Measurements from ENCODE around the gene ARHGAP15.

ARHGAP15 gene

GRCh38 chr2:143313861-143314260 lies 184.6 kb downstream of the ARHGAP15 start:
- Histone ChIP-seq H2BK5ac (ENCODE audit: low read depth, low read length, poor library complexity) (no peak overlapping the region), H2BK12ac (ENCODE audit: low read length) (no peak overlapping the region), H3K79me1 (ENCODE audit: low read length) (no peaks in the 10 kb centered on the region), H4K8ac (ENCODE audit: low read depth, low read length) (no peak overlapping the region), H2BK120ac (ENCODE audit: insufficient read depth, low read length, poor library complexity) (no peak overlapping the region), H3K4me1 (ENCODE audit: control insufficient read depth in 1 of 2, insufficient read depth in 2 of 2, low read length in 2 of 2) (no peaks in the 10 kb centered on the region), H2AK5ac (ENCODE audit: low read length) (no peak overlapping the region), H3K23ac (ENCODE audit: low read length) (no peak overlapping the region), H3K14ac (ENCODE audit: low read length) (no peak overlapping the region), H3K36me3 (ENCODE audit: control insufficient read depth in 1 of 2, insufficient read depth in 2 of 2, low read length in 2 of 2) (no peaks in the 10 kb centered on the region), H3K9ac (ENCODE audit: low read length) (no peak overlapping the region), H3K18ac (ENCODE audit: low read length) (no peak overlapping the region), H4K91ac (ENCODE audit: low read depth, low read length) (no peak overlapping the region), H3K9me3 (ENCODE audit: insufficient read depth, low read depth, low read length) (no peaks in the 10 kb centered on the region), H3K4me2 (ENCODE audit: low read length) (no peak overlapping the region), H2AFZ (ENCODE audit: insufficient read depth, low read length, poor library complexity) (no peak overlapping the region), H3K79me2 (ENCODE audit: control insufficient read depth, insufficient read depth, low read length, poor library complexity) (no peaks in the 10 kb centered on the region), H3K27ac (ENCODE audit: low read depth, low read length) (no peak overlapping the region), H3K27me3 (ENCODE audit: insufficient read depth, low read length) (no peaks in the 10 kb centered on the region), H4K12ac (ENCODE audit: low read depth, low read length) (no peak overlapping the region), H3K4ac (ENCODE audit: low read depth, low read length) (no peak overlapping the region), H3K4me3 (ENCODE audit: low read depth, low read length) (no peak overlapping the region)
- no peak for DNase-seq
- WGBS (ENCODE audit: extremely low coverage, insufficient coverage, insufficient read length), result no CpG with 5 or more reads among the region's 2 CpGs

GRCh38 chr2:143321994-143322393 lies 192.8 kb downstream of the ARHGAP15 start:
- Histone ChIP-seq H3K4me3 (ENCODE audit: low read depth, low read length) (no peak overlapping the region), H3K79me1 (ENCODE audit: low read length) (no peaks in the 10 kb centered on the region), H3K4ac (ENCODE audit: low read depth, low read length) (no peak overlapping the region), H2AFZ (ENCODE audit: insufficient read depth, low read length, poor library complexity) (no peak overlapping the region), H2BK120ac (ENCODE audit: insufficient read depth, low read length, poor library complexity) (no peak overlapping the region), H4K91ac (ENCODE audit: low read depth, low read length) (no peak overlapping the region), H3K18ac (ENCODE audit: low read length) (no peak overlapping the region), H3K27ac (ENCODE audit: low read depth, low read length) (no peak overlapping the region), H3K27me3 (ENCODE audit: insufficient read depth, low read length) (no peaks in the 10 kb centered on the region), H2BK12ac (ENCODE audit: low read length) (no peak overlapping the region), H3K9me3 (ENCODE audit: insufficient read depth, low read depth, low read length) (no peaks in the 10 kb centered on the region), H3K4me1 (ENCODE audit: control insufficient read depth in 1 of 2, insufficient read depth in 2 of 2, low read length in 2 of 2) (no peaks in the 10 kb centered on the region), H3K14ac (ENCODE audit: low read length) (no peak overlapping the region), H4K8ac (ENCODE audit: low read depth, low read length) (no peak overlapping the region), H3K36me3 (ENCODE audit: control insufficient read depth in 1 of 2, insufficient read depth in 2 of 2, low read length in 2 of 2) (no peaks in the 10 kb centered on the region), H3K79me2 (ENCODE audit: control insufficient read depth, insufficient read depth, low read length, poor library complexity) (no peaks in the 10 kb centered on the region), H2BK5ac (ENCODE audit: low read depth, low read length, poor library complexity) (no peak overlapping the region), H2AK5ac (ENCODE audit: low read length) (no peak overlapping the region), H4K12ac (ENCODE audit: low read depth, low read length) (no peak overlapping the region), H3K9ac (ENCODE audit: low read length) (no peak overlapping the region), H3K23ac (ENCODE audit: low read length) (no peak overlapping the region), H3K4me2 (ENCODE audit: low read length) (no peak overlapping the region)
- DNase-seq, result no peak
- WGBS (ENCODE audit: extremely low coverage, insufficient coverage, insufficient read length), result no CpG with 5 or more reads among the region's 3 CpGs

- Histone ChIP-seq H4K8ac (ENCODE audit: low read depth, low read length) (no peak overlapping the region), H3K9me3 (ENCODE audit: insufficient read depth, low read depth, low read length) (no peaks in the 10 kb centered on the region), H2BK12ac (ENCODE audit: low read length) (no peak overlapping the region), H3K4me3 (ENCODE audit: low read depth, low read length) (no peak overlapping the region), H3K27ac (ENCODE audit: low read depth, low read length) (no peak overlapping the region), H2AK5ac (ENCODE audit: low read length) (no peak overlapping the region), H3K79me1 (ENCODE audit: low read length) (no peaks in the 10 kb centered on the region), H4K91ac (ENCODE audit: low read depth, low read length) (no peak overlapping the region), H3K36me3 (ENCODE audit: control insufficient read depth in 1 of 2, insufficient read depth in 2 of 2, low read length in 2 of 2) (no peaks in the 10 kb centered on the region), H2BK5ac (ENCODE audit: low read depth, low read length, poor library complexity) (no peak overlapping the region), H3K4ac (ENCODE audit: low read depth, low read length) (no peak overlapping the region), H3K27me3 (ENCODE audit: insufficient read depth, low read length) (no peaks in the 10 kb centered on the region), H3K4me1 (ENCODE audit: control insufficient read depth in 1 of 2, insufficient read depth in 2 of 2, low read length in 2 of 2) (no peaks in the 10 kb centered on the region), H3K23ac (ENCODE audit: low read length) (no peak overlapping the region), H3K9ac (ENCODE audit: low read length) (no peak overlapping the region), H3K14ac (ENCODE audit: low read length) (no peak overlapping the region), H2AFZ (ENCODE audit: insufficient read depth, low read length, poor library complexity) (no peak overlapping the region), H4K12ac (ENCODE audit: low read depth, low read length) (no peak overlapping the region), H3K79me2 (ENCODE audit: control insufficient read depth, insufficient read depth, low read length, poor library complexity) (no peaks in the 10 kb centered on the region), H3K4me2 (ENCODE audit: low read length) (no peak overlapping the region), H2BK120ac (ENCODE audit: insufficient read depth, low read length, poor library complexity) (no peak overlapping the region), H3K18ac (ENCODE audit: low read length) (no peak overlapping the region)
- no CpG with 5 or more reads among the region's 2 CpGs for WGBS (ENCODE audit: extremely low coverage, insufficient coverage, insufficient read length)
- DNase-seq, result no peak
Observed at GRCh38 chr2:143329288-143329687, 200.1 kb downstream of the ARHGAP15 start.

GRCh38 chr2:143333168-143333791 lies 204.1 kb downstream of the ARHGAP15 start:
- no peak overlapping the region for H3K27ac ChIP-seq (ENCODE audit: low read depth, low read length)
- no peak overlapping the region for H2AFZ ChIP-seq (ENCODE audit: insufficient read depth, low read length, poor library complexity)
- no peak overlapping the region for H3K4me3 ChIP-seq (ENCODE audit: low read depth, low read length)
- no peaks in the 10 kb centered on the region for H3K79me1 ChIP-seq (ENCODE audit: low read length)
- WGBS (ENCODE audit: extremely low coverage, insufficient coverage, insufficient read length), result no CpG with 5 or more reads among the region's 9 CpGs
- H4K12ac ChIP-seq (ENCODE audit: low read depth, low read length), result no peak overlapping the region
- no peaks in the 10 kb centered on the region for H3K9me3 ChIP-seq (ENCODE audit: insufficient read depth, low read depth, low read length)
- H3K4me2 ChIP-seq (ENCODE audit: low read length), result no peak overlapping the region
- no peak overlapping the region for H2BK5ac ChIP-seq (ENCODE audit: low read depth, low read length, poor library complexity)
- DNase-seq, result no peak
- no peak overlapping the region for H3K9ac ChIP-seq (ENCODE audit: low read length)
- H3K18ac ChIP-seq (ENCODE audit: low read length), result no peak overlapping the region
- no peaks in the 10 kb centered on the region for H3K27me3 ChIP-seq (ENCODE audit: insufficient read depth, low read length)
- no peak overlapping the region for H2BK12ac ChIP-seq (ENCODE audit: low read length)
- no peak overlapping the region for H2AK5ac ChIP-seq (ENCODE audit: low read length)
- no peak overlapping the region for H4K8ac ChIP-seq (ENCODE audit: low read depth, low read length)
- H3K14ac ChIP-seq (ENCODE audit: low read length), result no peak overlapping the region
- H3K4ac ChIP-seq (ENCODE audit: low read depth, low read length), result no peak overlapping the region
- H3K4me1 ChIP-seq (ENCODE audit: control insufficient read depth in 1 of 2, insufficient read depth in 2 of 2, low read length in 2 of 2), result no peaks in the 10 kb centered on the region
- H3K79me2 ChIP-seq (ENCODE audit: control insufficient read depth, insufficient read depth, low read length, poor library complexity), result no peaks in the 10 kb centered on the region
- no peak overlapping the region for H4K91ac ChIP-seq (ENCODE audit: low read depth, low read length)
- H2BK120ac ChIP-seq (ENCODE audit: insufficient read depth, low read length, poor library complexity), result no peak overlapping the region
- H3K36me3 ChIP-seq (ENCODE audit: control insufficient read depth in 1 of 2, insufficient read depth in 2 of 2, low read length in 2 of 2), result no peaks in the 10 kb centered on the region
- no peak overlapping the region for H3K23ac ChIP-seq (ENCODE audit: low read length)

Measured in trophoblast cell (in vitro differentiated cells and primary cell).